ENCODE measurements around the gene ST6GALNAC3.
A peak's percentile ranks its signal among the peaks of the same experiment; 100 is the strongest.
"Not testable (repeated sequence)": the region's sequence is repeated elsewhere in the genome, so short reads cannot be mapped to it uniquely, and the experiment has no call there.

The ST6GALNAC3 gene

DNA sequence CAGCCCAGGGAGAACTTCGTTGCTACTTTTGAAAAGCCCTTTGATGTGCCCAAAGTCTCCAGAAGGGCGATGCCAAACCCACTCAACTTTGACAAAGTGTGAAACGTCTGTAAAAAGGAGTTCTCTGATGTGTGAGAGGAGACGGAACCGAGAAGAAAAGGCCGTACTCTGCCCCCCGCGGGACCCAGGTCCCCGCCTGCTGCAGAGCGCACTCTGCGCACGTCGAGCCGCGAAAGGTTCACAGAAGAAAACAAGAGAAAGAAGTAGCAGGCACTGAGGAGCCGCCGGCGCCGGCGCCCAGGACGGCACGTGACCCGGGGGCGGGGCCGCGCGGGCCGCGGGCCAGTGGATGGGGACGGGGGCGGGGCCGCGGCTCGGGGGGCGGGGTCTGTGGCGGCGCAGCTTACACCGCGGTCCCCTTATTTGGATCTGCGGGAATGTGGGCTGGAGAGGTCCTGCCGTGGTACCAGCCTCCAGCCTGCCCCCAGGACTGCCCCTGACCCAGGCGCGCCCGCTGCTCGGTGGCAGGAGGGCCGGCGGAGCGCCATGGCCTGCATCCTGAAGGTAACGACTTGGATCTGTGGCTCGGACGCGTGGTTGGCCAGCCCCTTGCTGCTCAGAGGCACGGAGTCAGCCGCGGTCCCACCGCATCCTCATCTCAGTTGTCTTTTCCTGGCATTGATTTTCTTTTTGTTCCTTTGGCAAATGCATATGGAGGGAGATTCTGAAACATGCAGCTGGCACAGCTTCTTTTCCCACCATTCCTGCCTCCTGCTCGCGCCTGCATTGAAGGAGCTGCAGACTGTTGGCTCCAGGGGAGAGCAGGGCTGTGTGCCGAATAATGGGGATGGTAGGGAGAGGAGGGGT, at the start of gene ST6GALNAC3:
TSS of gene ST6GALNAC3 (plus strand) at position 426 of the 867 bp plus-strand sequence.
- H3K9me3 Mint-ChIP-seq: no peaks in the 10 kb centered on the region
- peak within 1 kb of the TSS; percentile 84 for H3K4me3 Mint-ChIP-seq
- H3K36me3 Mint-ChIP-seq (ENCODE audit: low read depth): no peaks in the 10 kb centered on the region
- DNase-seq (ENCODE audit: low spot score): peak; percentile 74
- H3K27me3 Mint-ChIP-seq (ENCODE audit: low read depth): peaks cover 42% of the 10 kb centered on the region
- no peak within 1 kb of the TSS for H3K27ac Mint-ChIP-seq
- H3K4me1 Mint-ChIP-seq (ENCODE audit: low read depth): peaks cover 6% of the 10 kb centered on the region

DNA sequence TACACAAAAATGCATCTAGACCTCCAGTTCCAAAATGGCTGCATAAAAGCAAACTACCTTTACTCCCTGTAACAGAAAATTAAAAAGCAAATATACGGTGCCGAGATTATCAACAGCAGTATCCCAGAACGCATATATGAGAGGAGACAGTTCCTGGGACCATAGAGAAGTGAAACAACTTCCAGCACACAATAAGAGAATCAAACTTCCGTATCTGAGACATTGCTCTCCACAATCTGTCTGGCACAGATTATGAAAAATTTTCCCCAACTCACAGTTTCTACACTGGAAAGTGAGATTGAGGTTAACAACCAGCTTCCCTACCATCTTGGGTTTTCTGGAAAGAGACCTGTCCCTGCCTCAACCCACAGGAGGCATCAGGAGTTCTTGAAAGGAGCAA, 47.2 kb upstream of the ST6GALNAC3 start:
- no peak overlapping the region for H3K4me3 Mint-ChIP-seq
- peaks cover 20% of the 10 kb centered on the region for H3K4me1 Mint-ChIP-seq (ENCODE audit: low read depth)
- no peaks in the 10 kb centered on the region for H3K9me3 Mint-ChIP-seq
- H3K27ac Mint-ChIP-seq: no peak overlapping the region
- H3K36me3 Mint-ChIP-seq (ENCODE audit: low read depth): no peaks in the 10 kb centered on the region
- H3K27me3 Mint-ChIP-seq (ENCODE audit: low read depth): peaks cover 65% of the 10 kb centered on the region
- no peak for DNase-seq (ENCODE audit: low spot score)

DNA sequence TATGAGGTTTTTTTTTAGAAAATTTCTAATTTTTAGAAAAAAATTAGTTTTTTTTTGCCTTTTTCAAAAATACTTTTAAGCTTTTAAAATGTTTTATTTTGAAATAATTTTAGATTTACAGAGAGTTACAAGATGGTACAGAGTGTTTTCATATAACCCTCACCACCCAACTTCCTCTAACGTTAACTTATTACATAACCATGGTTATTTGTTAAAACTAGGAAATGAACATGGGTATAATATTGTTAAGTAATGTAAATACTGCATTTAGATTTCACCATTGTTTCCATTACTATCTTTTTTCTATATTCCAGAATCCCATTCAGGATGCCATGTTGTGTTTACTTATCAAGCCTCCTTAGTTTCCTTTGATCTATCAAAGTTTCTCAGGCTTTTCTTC, 45.2 kb upstream of the ST6GALNAC3 start:
- Mint-ChIP-seq H3K4me1 (ENCODE audit: low read depth) (peaks cover 9% of the 10 kb centered on the region), H3K27ac (no peak overlapping the region), H3K36me3 (ENCODE audit: low read depth) (no peaks in the 10 kb centered on the region), H3K9me3 (no peaks in the 10 kb centered on the region), H3K27me3 (ENCODE audit: low read depth) (peaks cover 76% of the 10 kb centered on the region), H3K4me3 (no peak overlapping the region)
- DNase-seq (ENCODE audit: low spot score): no peak

DNA sequence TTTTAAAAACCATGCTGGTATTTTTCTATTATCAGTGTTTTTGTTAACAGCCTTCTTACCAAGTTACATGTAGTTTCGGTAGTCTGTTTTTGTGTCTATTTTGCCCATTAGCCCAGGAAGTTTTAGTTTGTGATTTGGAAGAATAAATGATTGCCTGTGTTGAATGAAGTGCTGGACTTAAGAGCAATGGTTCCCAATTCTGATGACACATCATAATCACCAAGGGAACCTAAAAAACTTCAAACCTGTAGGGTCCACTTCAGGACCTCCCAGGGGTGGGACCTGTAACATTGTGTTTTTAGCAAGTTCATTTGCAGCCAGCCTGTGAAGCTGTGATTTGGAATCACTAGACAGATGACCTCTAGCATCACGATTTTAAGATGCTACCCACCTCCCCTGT, 43.0 kb upstream of the ST6GALNAC3 start:
- Mint-ChIP-seq H3K9me3 (no peaks in the 10 kb centered on the region), H3K4me1 (ENCODE audit: low read depth) (peaks cover 1% of the 10 kb centered on the region), H3K27ac (no peak overlapping the region), H3K36me3 (ENCODE audit: low read depth) (no peaks in the 10 kb centered on the region), H3K4me3 (no peak overlapping the region), H3K27me3 (ENCODE audit: low read depth) (peaks cover 75% of the 10 kb centered on the region)
- DNase-seq (ENCODE audit: low spot score): no peak

DNA sequence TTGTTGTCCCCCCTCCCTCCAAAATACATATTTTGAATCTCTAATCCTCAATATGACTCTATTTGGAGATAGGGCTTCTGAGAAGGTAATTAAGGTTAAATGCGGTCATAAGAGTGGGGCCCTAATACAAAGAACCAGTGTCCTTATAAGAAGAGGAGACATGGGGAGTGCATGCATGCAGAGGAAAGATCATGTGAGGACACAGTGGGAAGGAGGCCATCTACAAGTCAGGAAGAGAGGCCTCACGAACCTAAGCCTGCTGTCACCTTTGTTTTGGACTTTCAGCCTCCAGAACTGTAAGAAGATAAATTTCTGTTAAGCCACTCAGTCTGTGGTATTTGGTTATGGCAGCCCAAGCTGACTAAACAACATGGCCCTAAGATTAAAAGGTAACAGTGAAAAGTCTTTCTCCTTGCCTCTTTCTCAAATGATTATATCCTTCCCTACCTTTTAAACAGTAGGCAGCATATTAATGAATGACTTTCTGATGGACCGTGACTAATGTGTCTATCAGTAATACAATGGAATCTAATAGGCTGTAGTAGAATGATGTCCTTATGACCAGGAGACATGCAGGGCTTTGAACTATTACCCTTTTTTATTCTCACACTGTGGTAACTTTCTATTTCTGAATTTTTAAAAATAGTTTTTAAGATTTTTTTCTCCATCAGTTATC, 40.6 kb upstream of the ST6GALNAC3 start:
- H3K27me3 Mint-ChIP-seq (ENCODE audit: low read depth): peaks cover 60% of the 10 kb centered on the region
- peaks cover 1% of the 10 kb centered on the region for H3K4me1 Mint-ChIP-seq (ENCODE audit: low read depth)
- H3K27ac Mint-ChIP-seq: no peak overlapping the region
- H3K9me3 Mint-ChIP-seq: no peaks in the 10 kb centered on the region
- H3K36me3 Mint-ChIP-seq (ENCODE audit: low read depth): no peaks in the 10 kb centered on the region
- no peak overlapping the region for H3K4me3 Mint-ChIP-seq
- no peak for DNase-seq (ENCODE audit: low spot score)

DNA sequence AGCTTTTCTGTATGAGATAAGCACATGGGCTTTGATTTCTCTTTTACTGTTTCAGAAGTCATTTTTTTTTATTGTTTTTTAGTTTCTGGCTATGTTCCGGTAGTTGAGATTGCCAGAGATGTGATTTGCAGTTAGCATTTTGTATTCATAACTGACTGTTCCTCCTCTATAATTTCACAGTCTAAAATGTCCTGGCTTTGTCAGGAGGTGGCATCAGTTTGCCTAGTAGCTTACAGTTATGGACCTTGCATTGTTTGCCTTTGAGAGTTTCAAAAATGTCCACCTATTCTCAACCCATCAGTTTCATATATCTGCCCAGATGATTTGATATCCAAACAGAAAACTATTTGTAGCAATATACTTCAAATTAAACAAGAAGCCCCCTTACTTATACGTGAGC, 39.5 kb upstream of the ST6GALNAC3 start:
- no peaks in the 10 kb centered on the region for H3K36me3 Mint-ChIP-seq (ENCODE audit: low read depth)
- peaks cover 62% of the 10 kb centered on the region for H3K27me3 Mint-ChIP-seq (ENCODE audit: low read depth)
- no peak overlapping the region for H3K27ac Mint-ChIP-seq
- no peaks in the 10 kb centered on the region for H3K9me3 Mint-ChIP-seq
- no peak overlapping the region for H3K4me3 Mint-ChIP-seq
- peaks cover 1% of the 10 kb centered on the region for H3K4me1 Mint-ChIP-seq (ENCODE audit: low read depth)
- no peak for DNase-seq (ENCODE audit: low spot score)

DNA sequence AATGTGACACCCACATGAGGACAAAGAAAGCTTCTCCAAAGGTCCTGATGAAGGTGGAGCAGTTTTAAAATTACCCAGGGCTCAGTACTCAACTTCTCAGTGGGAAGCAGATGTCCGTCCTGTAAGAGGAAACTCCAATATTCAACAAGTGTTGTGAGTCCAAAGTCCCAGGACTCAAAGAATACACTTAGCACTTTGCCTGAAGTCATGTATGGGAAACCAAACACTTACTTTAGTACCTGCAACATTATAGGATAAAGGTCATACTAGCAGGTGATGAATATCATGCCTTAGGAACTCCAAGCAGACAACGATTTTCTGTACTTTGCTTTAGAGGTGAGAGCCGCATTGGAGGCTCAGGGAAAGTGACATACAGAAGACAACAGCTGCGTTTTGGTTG, 37.2 kb upstream of the ST6GALNAC3 start:
- H3K9me3 Mint-ChIP-seq: no peaks in the 10 kb centered on the region
- H3K4me3 Mint-ChIP-seq: no peak overlapping the region

DNA sequence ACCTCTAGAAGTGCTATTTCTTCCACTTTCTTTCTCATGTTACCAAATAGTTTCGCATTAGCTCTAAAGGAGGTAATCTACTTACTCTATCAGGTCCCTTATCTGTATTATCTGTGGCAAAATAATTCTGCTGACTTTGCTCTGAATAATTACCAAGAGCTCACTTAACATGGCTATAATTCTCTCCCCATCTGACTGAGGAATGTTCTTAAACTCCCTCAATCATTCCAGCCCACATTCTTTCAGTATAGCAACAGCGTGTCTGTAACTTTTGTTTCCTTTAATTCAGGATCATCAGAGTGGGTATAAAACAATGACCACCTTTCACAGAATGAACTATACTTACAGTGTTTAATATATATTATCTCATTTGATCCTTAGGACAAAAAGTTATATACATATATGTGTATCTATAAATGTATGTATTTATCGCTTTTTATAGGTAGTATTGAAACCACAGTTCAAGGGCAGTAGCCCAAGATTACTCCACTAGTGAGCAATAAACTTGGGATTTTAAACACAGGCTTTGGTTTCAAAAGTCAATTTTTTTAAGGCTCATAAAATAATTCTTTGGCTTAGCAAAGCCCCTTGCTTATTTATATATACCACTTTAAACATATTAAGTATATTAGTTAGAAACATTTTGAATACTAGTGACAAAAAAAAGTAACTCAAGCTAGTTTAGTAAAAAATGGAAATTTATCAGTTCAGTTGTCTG, 36.1 kb upstream of the ST6GALNAC3 start:
- DNase-seq (ENCODE audit: low spot score): no peak
- Mint-ChIP-seq H3K4me1 (ENCODE audit: low read depth) (peaks cover 1% of the 10 kb centered on the region), H3K27ac (no peak overlapping the region)

More for the DNA sequence above, 37.2 kb upstream of the ST6GALNAC3 start:
- H3K4me1 Mint-ChIP-seq (ENCODE audit: low read depth): peaks cover 1% of the 10 kb centered on the region
- peaks cover 45% of the 10 kb centered on the region for H3K27me3 Mint-ChIP-seq (ENCODE audit: low read depth)
- no peaks in the 10 kb centered on the region for H3K36me3 Mint-ChIP-seq (ENCODE audit: low read depth)
- DNase-seq (ENCODE audit: low spot score): no peak
- H3K27ac Mint-ChIP-seq: no peak overlapping the region

DNA sequence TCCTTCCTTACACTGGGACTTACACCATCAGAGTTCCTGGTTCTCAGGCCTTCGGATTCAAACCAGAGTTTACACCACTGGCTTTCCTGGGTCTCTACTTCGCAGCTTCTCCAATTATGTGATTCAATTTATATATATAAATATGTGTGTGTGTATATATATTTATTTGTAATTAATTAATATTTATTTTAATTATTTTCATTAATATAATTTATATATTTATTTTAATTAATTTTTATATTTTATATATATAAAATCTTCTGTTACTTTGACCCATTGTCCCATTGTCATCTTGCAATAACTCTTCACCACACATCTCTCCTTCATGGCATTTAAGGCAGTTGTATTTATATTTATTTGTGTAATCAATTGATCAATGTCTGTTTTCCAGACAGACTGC, 28.4 kb upstream of the ST6GALNAC3 start:
- peaks cover 32% of the 10 kb centered on the region for H3K27me3 Mint-ChIP-seq (ENCODE audit: low read depth)
- DNase-seq (ENCODE audit: low spot score): no peak
- H3K27ac Mint-ChIP-seq: no peak overlapping the region
- H3K4me3 Mint-ChIP-seq: no peak overlapping the region
- no peaks in the 10 kb centered on the region for H3K4me1 Mint-ChIP-seq (ENCODE audit: low read depth)
- H3K9me3 Mint-ChIP-seq: peaks cover 4% of the 10 kb centered on the region
- no peaks in the 10 kb centered on the region for H3K36me3 Mint-ChIP-seq (ENCODE audit: low read depth)

More for the DNA sequence above, 36.1 kb upstream of the ST6GALNAC3 start:
- Mint-ChIP-seq H3K4me3 (no peak overlapping the region), H3K27me3 (ENCODE audit: low read depth) (peaks cover 44% of the 10 kb centered on the region), H3K9me3 (no peaks in the 10 kb centered on the region), H3K36me3 (ENCODE audit: low read depth) (no peaks in the 10 kb centered on the region)

DNA sequence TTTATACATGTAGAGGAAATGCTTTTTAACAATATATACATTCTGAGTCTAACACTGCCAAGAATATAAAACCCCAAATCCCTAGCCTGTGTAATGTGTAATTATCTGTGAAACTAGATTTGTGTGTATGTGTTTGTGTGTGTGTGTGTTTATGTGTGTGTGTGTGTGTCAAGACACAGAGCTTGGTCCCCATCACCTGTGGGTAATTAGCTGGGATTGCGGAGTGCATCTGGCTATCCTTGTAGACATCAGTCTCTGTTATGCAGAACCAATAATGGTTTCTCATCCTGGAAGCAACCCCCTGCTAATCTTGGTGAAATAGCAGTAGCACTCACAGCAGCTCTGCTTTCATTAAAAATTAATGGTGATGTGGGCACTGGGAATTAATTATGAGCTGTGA, 26.3 kb upstream of the ST6GALNAC3 start:
- peaks cover 4% of the 10 kb centered on the region for H3K9me3 Mint-ChIP-seq
- H3K27ac Mint-ChIP-seq: no peak overlapping the region
- no peak overlapping the region for H3K4me3 Mint-ChIP-seq
- no peaks in the 10 kb centered on the region for H3K36me3 Mint-ChIP-seq (ENCODE audit: low read depth)
- DNase-seq (ENCODE audit: low spot score): no peak
- H3K4me1 Mint-ChIP-seq (ENCODE audit: low read depth): peaks cover 7% of the 10 kb centered on the region
- peaks cover 34% of the 10 kb centered on the region for H3K27me3 Mint-ChIP-seq (ENCODE audit: low read depth)

DNA sequence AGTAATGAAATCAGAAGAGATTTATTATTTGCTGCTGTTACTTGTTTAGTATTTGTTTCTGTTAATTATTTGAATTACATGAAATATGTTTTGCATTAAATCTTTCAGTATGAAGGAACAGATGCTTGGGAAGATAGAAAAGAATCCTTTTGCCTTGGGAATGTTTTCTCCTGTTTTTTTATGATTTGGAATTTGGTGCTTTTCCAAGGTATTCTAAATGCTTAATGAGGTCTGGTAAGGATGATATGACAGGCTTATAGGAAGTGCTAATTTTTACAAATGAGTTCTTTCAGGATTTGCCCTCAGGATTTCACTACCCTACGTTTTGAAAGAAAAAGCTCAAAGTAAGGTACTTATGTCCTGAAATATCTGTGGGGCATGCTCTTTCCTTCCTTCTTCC, 25.6 kb upstream of the ST6GALNAC3 start:
- H3K9me3 Mint-ChIP-seq: peaks cover 4% of the 10 kb centered on the region
- no peak overlapping the region for H3K27ac Mint-ChIP-seq
- peaks cover 32% of the 10 kb centered on the region for H3K27me3 Mint-ChIP-seq (ENCODE audit: low read depth)
- H3K4me1 Mint-ChIP-seq (ENCODE audit: low read depth): peaks cover 11% of the 10 kb centered on the region
- no peak for DNase-seq (ENCODE audit: low spot score)
- no peak overlapping the region for H3K4me3 Mint-ChIP-seq
- no peaks in the 10 kb centered on the region for H3K36me3 Mint-ChIP-seq (ENCODE audit: low read depth)

DNA sequence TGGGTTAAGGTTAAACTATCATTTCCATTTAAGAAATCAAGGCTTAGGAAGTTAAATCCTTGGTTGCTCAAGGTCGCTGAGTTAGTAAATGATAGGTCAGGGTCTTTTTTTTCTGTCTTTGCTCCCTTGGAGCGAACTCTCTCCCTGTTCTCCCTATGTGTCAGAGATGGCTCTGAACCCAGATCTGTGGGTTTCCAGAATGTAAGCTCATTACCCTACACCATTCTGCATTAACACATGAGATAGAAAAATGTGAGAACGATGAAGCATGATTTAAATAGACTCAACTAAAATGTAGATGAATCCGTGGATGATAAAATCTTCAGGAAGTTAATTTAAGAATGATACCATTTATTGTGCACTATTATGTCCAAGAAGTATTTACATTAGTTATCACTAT, 25.0 kb upstream of the ST6GALNAC3 start:
- Mint-ChIP-seq H3K27ac (no peak overlapping the region), H3K9me3 (peaks cover 4% of the 10 kb centered on the region), H3K36me3 (ENCODE audit: low read depth) (no peaks in the 10 kb centered on the region), H3K27me3 (ENCODE audit: low read depth) (peaks cover 28% of the 10 kb centered on the region), H3K4me1 (ENCODE audit: low read depth) (peaks cover 13% of the 10 kb centered on the region), H3K4me3 (no peak overlapping the region)
- no peak for DNase-seq (ENCODE audit: low spot score)

DNA sequence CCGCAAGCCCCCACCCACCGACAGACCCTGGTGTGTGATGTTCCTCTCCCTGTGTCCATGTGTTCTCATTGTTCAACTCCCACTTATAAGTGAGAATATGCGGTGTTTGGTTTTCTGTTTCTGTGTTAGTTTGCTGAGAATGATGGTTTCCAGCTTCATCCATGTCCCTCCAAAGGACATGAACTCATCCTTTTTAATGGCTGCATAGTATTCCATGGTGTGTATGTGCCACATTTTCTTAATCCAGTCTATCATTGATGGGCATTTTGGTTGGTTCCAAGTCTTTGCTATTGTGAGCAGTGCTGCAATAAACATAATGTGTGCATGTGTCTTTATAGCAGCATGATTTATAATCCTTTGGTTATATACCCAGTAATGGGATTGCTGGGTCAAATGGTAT, 24.5 kb upstream of the ST6GALNAC3 start:
- Mint-ChIP-seq H3K4me1 (ENCODE audit: low read depth) (peaks cover 13% of the 10 kb centered on the region), H3K27me3 (ENCODE audit: low read depth) (peaks cover 26% of the 10 kb centered on the region)
- H3K9me3 Mint-ChIP-seq; H3K27ac Mint-ChIP-seq; H3K4me3 Mint-ChIP-seq; DNase-seq (ENCODE audit: low spot score); H3K36me3 Mint-ChIP-seq (ENCODE audit: low read depth): not testable (repeated sequence)

DNA sequence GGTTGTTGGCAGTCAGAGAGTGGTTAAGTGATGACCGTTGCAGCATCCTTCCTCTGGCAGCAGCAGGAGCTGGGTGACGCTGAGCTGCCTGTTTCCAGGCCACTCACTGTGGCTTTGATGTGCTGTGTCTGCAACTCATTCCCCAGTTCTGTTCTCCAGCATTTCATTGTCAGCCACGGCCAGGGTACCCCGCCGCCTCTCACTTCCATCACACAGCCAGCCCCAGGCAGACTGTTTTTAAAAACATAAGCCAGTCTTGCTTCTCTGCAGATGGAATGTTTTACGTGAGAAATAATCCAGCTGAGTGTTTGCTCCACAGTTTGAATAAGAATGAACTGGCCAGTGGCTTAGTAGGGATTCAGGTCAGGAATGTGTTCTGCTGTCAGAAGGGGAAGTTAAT, 21.5 kb upstream of the ST6GALNAC3 start:
- no peaks in the 10 kb centered on the region for H3K36me3 Mint-ChIP-seq (ENCODE audit: low read depth)
- H3K4me1 Mint-ChIP-seq (ENCODE audit: low read depth): peaks cover 13% of the 10 kb centered on the region
- no peak overlapping the region for H3K4me3 Mint-ChIP-seq
- peaks cover 4% of the 10 kb centered on the region for H3K9me3 Mint-ChIP-seq
- no peak for DNase-seq (ENCODE audit: low spot score)
- no peak overlapping the region for H3K27ac Mint-ChIP-seq
- H3K27me3 Mint-ChIP-seq (ENCODE audit: low read depth): peaks cover 25% of the 10 kb centered on the region

All from T-helper 2 cell treated with Interferon-gamma antibody and Interleukin-4, amounts not matched to agents 5 μg/mL and 100 μg/mL, for 36 hours (primary cell).